ENCODE results near the gene KCND3. TPM values are rescaled to one million over a fixed set of nuclear protein-coding genes. Genes with fewer than 3 reads are reported as not detected.

The KCND3 gene
- polyA plus RNA-seq, 1 donor from 2014 or later, result 7.8 TPM

DNA sequence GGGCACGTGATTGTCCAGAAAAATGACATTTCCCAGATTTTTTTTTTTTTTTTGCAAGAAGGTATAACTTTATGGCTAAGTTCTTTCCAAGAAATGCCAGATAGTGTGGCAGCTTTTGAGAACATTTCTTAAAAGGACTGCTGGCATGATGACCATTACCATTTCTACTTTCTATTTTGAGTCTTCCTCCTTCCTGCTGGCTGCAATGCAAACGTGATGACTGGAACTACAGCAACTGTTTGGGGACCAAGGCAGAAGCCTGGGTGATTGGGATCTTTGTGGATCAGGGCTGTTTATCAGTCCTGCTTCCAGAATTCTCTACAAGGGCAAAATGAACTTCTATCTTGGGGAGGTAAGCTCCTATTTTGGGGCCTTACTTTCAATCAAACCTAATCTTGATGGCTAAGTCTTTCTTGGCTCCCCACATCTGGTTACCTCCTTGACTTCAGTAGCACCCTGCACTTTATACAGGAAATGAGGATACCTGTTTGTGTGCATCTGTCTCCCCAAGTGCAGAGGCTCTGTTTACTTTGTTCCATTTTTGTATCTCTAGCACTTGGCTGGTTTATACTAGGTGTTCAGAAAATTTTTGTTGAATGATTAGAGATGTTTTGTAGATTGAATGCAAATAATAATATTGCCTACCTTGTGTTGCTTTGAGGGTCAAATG is 237.4 kb downstream of the KCND3 start:
- no peaks in the 10 kb centered on the region for H4K20me1 ChIP-seq (ENCODE audit: insufficient read depth)
- H2AFZ ChIP-seq (ENCODE audit: low read depth, low read length), result no peak overlapping the region
- peaks cover under 1% of the 10 kb centered on the region for H3K36me3 ChIP-seq (ENCODE audit: insufficient read depth, low read length)
- peaks cover 13% of the 10 kb centered on the region for H3K79me2 ChIP-seq (replicated peaks; ENCODE audit: insufficient read depth, low read length)
- H3F3A ChIP-seq (ENCODE audit: insufficient read depth, low read length, poor library complexity, severe bottlenecking), result peaks cover 11% of the 10 kb centered on the region
- TF ChIP-seq EZH2 (IDR thresholded peaks at IDR 0.05; ENCODE audit: borderline replicate concordance, insufficient read depth, low read length, poor library complexity, severe bottlenecking), result no peak
- no peak for TF ChIP-seq RAD21 (conservative IDR thresholded peaks at IDR 0.05)
- TF ChIP-seq TAF1 (IDR thresholded peaks at IDR 0.05; ENCODE audit: low read depth), result no peak
- TF ChIP-seq POLR2AphosphoS5 (IDR thresholded peaks at IDR 0.05), result no peak
- TF ChIP-seq, protein P1, sequence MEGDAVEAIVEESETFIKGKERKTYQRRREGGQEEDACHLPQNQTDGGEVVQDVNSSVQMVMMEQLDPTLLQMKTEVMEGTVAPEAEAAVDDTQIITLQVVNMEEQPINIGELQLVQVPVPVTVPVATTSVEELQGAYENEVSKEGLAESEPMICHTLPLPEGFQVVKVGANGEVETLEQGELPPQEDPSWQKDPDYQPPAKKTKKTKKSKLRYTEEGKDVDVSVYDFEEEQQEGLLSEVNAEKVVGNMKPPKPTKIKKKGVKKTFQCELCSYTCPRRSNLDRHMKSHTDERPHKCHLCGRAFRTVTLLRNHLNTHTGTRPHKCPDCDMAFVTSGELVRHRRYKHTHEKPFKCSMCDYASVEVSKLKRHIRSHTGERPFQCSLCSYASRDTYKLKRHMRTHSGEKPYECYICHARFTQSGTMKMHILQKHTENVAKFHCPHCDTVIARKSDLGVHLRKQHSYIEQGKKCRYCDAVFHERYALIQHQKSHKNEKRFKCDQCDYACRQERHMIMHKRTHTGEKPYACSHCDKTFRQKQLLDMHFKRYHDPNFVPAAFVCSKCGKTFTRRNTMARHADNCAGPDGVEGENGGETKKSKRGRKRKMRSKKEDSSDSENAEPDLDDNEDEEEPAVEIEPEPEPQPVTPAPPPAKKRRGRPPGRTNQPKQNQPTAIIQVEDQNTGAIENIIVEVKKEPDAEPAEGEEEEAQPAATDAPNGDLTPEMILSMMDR (IDR thresholded peaks at IDR 0.05; ENCODE audit: poor library complexity, severe bottlenecking), result no peak
- no peak for TF ChIP-seq MXI1 (conservative IDR thresholded peaks at IDR 0.05; ENCODE audit: poor library complexity, severe bottlenecking)
- TF ChIP-seq REST (IDR thresholded peaks at IDR 0.05; ENCODE audit: borderline replicate concordance), result no peak
- no peak for TF ChIP-seq SMC3 (conservative IDR thresholded peaks at IDR 0.05; ENCODE audit: poor library complexity)
- no peak for TF ChIP-seq EP300 (conservative IDR thresholded peaks at IDR 0.05; ENCODE audit: poor library complexity, severe bottlenecking)
- H3K9ac ChIP-seq (ENCODE audit: low read length), result no peak overlapping the region
- H3K9me3 ChIP-seq (ENCODE audit: low read length), result no peaks in the 10 kb centered on the region
- no peak overlapping the region for H3K27ac ChIP-seq (ENCODE audit: low read length)
- no peak overlapping the region for H3K4me3 ChIP-seq (ENCODE audit: low read length)
- H3K4me2 ChIP-seq (ENCODE audit: low read length), result no peak overlapping the region
- H3K27me3 ChIP-seq (ENCODE audit: insufficient read depth, low read depth, low read length), result no peaks in the 10 kb centered on the region
- H3K9me2 ChIP-seq (ENCODE audit: insufficient read depth, low read length), result no peaks in the 10 kb centered on the region

DNA sequence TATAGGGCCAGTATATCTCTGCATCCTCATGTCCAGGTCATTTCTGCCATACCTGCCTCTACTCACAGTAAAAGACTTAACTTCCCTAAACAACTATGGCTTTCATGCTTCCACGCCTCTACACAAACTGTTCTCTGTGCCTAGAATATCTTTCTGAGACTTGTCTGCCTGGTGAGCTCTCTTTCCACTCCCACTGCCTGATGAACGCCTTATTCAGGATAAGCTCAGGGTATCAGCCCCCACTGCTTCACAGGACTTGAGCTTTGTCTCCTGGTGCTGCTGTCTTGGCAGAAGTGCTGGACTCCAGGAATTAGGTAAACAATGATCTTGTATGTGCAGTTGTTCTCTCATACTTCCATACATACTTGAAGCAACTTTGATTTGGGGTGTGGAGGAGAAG is 238.6 kb downstream of the KCND3 start:
- peaks cover 5% of the 10 kb centered on the region for H3K79me2 ChIP-seq (replicated peaks; ENCODE audit: insufficient read depth, low read length)
- no peaks in the 10 kb centered on the region for H4K20me1 ChIP-seq (ENCODE audit: insufficient read depth)
- no peaks in the 10 kb centered on the region for H3K9me2 ChIP-seq (ENCODE audit: insufficient read depth, low read length)
- no peak overlapping the region for H3K4me3 ChIP-seq (ENCODE audit: low read length)
- peaks cover 11% of the 10 kb centered on the region for H3F3A ChIP-seq (ENCODE audit: insufficient read depth, low read length, poor library complexity, severe bottlenecking)
- no peak overlapping the region for H3K9ac ChIP-seq (ENCODE audit: low read length)
- no peaks in the 10 kb centered on the region for H3K9me3 ChIP-seq (ENCODE audit: low read length)
- no peaks in the 10 kb centered on the region for H3K27me3 ChIP-seq (ENCODE audit: insufficient read depth, low read depth, low read length)
- no peak overlapping the region for H2AFZ ChIP-seq (ENCODE audit: low read depth, low read length)
- peaks cover 12% of the 10 kb centered on the region for H3K36me3 ChIP-seq (ENCODE audit: insufficient read depth, low read length)
- H3K4me2 ChIP-seq (ENCODE audit: low read length), result no peak overlapping the region
- no peak overlapping the region for H3K27ac ChIP-seq (ENCODE audit: low read length)
- TF ChIP-seq SMC3 (conservative IDR thresholded peaks at IDR 0.05; ENCODE audit: poor library complexity) (no peak), REST (IDR thresholded peaks at IDR 0.05; ENCODE audit: borderline replicate concordance) (no peak)
